ENCODE data around the gene SIPA1L3.
"Not testable (repeated sequence)": the region's sequence is repeated elsewhere in the genome, so short reads cannot be mapped to it uniquely, and the experiment has no call there.

The SIPA1L3 gene, protein sequence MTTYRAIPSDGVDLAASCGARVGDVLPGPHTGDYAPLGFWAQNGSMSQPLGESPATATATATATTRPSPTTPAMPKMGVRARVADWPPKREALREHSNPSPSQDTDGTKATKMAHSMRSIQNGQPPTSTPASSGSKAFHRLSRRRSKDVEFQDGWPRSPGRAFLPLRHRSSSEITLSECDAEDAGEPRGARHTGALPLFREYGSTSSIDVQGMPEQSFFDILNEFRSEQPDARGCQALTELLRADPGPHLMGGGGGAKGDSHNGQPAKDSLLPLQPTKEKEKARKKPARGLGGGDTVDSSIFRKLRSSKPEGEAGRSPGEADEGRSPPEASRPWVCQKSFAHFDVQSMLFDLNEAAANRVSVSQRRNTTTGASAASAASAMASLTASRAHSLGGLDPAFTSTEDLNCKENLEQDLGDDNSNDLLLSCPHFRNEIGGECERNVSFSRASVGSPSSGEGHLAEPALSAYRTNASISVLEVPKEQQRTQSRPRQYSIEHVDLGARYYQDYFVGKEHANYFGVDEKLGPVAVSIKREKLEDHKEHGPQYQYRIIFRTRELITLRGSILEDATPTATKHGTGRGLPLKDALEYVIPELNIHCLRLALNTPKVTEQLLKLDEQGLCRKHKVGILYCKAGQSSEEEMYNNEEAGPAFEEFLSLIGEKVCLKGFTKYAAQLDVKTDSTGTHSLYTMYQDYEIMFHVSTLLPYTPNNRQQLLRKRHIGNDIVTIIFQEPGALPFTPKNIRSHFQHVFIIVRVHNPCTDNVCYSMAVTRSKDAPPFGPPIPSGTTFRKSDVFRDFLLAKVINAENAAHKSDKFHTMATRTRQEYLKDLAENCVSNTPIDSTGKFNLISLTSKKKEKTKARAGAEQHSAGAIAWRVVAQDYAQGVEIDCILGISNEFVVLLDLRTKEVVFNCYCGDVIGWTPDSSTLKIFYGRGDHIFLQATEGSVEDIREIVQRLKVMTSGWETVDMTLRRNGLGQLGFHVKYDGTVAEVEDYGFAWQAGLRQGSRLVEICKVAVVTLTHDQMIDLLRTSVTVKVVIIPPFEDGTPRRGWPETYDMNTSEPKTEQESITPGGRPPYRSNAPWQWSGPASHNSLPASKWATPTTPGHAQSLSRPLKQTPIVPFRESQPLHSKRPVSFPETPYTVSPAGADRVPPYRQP (N-terminal part only)

DNA sequence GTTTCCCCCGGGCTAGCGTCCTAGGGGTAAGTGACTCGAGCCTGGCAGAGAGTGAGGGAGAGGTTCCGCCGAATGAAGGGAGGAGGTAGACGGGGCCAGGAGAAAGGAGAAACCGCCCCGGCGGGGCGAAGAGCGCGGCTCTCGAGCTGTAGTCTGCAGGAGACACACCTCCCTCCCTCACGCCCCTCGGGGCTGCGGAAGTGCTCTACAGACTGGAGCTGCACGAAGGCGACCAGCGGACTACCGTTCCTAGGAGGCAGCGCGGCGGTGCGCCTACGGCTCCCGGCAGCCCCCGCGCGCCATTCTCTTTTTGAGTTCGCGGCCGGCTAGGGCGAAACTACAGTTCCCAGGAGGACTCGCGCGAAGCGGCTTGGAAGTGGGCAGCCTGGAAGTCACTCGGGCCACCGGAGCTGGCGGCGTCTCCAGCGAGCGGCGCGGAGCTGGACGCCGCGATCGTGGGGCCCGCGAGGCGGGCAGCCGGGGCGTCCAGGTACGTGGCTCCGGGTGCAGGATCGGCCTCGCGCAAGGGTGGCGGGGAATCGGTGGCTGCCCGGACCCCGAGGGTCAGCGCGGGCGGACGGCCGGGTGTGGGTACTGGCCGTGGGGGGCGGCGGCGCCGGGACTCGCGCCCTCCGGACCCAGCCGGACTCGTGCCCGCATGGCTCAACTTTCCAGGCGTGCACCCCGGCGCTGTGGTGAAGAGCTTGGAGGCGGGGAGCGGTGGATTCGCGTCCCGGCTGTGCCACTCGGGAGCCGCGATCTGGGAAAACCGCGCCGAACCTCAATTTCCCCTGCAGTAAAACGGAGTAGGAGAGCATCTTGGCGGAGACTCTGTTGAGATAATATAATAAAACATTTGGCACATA lies at the start of gene SIPA1L3:
SIPA1L3 (plus strand) TSS at position 340 of the 866 bp plus-strand sequence. CDS start 174,358 bp downstream, outside the sequence.
- peak within 1 kb of the TSS; percentile 98 for H3K4me3 ChIP-seq (ENCODE audit: low read length)
- TF ChIP-seq, protein P1, sequence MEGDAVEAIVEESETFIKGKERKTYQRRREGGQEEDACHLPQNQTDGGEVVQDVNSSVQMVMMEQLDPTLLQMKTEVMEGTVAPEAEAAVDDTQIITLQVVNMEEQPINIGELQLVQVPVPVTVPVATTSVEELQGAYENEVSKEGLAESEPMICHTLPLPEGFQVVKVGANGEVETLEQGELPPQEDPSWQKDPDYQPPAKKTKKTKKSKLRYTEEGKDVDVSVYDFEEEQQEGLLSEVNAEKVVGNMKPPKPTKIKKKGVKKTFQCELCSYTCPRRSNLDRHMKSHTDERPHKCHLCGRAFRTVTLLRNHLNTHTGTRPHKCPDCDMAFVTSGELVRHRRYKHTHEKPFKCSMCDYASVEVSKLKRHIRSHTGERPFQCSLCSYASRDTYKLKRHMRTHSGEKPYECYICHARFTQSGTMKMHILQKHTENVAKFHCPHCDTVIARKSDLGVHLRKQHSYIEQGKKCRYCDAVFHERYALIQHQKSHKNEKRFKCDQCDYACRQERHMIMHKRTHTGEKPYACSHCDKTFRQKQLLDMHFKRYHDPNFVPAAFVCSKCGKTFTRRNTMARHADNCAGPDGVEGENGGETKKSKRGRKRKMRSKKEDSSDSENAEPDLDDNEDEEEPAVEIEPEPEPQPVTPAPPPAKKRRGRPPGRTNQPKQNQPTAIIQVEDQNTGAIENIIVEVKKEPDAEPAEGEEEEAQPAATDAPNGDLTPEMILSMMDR (conservative IDR thresholded peaks at IDR 0.05; ENCODE audit: low read length), result peak; percentile 12
- DNase-seq (ENCODE audit: low read depth), result peak; percentile 93

DNA sequence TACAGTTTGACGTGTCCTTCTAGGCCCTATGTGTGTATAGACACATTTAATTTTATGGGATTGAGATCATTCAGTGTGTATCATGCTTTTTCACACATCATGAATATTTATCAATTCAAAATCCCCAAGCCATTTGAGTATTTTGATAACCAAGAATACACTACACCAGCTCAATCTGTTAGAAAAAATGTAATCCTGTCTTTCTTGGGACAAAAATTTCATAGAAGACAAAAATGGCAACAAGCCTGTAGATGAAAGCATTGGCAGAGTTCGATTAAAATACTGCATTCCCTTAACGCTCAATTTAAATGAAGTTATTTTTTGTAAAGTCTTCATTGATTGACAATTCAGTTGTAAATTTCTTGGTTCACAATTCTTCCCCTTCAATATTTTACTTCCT lies 42.5 kb upstream of the SIPA1L3 start:
- H3K4me3 ChIP-seq (ENCODE audit: low read length), result no peak overlapping the region
- DNase-seq (ENCODE audit: low read depth), result no peak
- TF ChIP-seq, protein P1 (conservative IDR thresholded peaks at IDR 0.05; ENCODE audit: low read length), result no peak

DNA sequence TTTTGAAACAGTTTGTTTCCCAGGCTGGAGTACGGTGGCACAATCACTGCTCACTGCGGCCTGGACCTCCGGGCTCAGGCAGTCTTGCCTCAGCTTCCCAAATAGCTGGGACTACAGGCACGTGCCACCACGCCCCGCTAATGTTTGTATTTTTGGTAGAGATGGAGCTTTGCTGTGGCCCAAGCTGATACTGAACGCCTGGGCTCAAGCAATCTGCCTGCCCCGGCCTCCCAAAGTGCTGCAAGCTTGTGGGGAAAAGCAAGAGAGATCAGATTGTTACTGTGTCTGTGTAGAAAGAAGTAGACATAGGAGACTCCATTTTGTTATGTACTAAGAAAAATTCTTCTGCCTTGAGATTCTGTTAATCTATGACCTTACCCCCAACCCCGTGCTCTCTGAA lies 41.1 kb upstream of the SIPA1L3 start:
- not testable (repeated sequence) for DNase-seq (ENCODE audit: low read depth)

DNA sequence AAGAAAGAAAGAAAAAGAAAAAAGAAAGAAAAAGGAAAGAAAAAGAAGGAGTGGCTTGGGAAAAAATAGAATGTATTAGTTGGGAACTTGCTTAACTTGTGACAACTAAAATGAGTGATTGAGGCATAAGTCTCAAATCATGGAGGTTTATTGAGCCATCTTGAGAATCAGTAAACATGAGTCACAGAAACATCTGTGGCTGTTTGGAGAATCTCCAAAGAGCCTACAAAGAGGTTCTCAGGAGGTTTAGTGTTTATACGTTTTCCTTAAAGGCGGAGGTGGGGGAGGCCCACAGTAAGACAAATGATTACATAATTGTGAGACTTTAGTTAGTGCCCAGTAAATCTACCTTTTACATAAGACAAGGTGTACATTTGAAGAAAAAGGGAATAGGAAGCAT lies 39.2 kb upstream of the SIPA1L3 start:
- TF ChIP-seq, protein P1 (conservative IDR thresholded peaks at IDR 0.05; ENCODE audit: low read length), result no peak
- no peak overlapping the region for H3K4me3 ChIP-seq (ENCODE audit: low read length)
- peak; percentile 56 for DNase-seq (ENCODE audit: low read depth)

More for the DNA sequence above, 41.1 kb upstream of the SIPA1L3 start:
- H3K4me3 ChIP-seq (ENCODE audit: low read length), result not testable (repeated sequence)

DNA sequence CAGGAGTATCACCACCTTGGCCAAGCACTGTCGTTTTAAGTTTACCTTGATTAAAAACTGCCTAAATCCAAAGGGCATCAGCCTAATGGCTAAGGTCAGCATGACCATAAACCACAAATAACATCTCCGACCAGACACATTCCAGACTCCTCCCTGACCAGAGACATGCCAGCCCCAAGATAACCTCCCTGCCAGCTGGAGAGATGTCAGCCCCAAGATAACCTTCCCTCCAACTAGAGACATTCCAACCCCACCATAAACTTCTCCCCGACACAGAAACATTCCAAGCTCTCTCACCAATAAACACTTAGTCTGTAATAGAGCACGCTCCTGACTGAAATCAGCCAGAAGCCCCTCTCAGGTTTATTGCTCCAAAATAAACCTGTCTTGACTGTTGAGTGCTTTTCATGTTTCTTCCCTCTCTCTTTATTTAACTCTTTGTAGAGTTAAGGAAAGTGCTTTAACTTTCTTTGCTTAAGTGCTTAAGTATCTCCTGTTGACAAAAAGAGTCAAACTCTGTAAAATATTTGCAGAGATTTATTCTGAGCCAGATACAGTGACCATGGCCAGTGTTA lies 37.2 kb upstream of the SIPA1L3 start:
- no peak for DNase-seq (ENCODE audit: low read depth)
- TF ChIP-seq, protein P1 (conservative IDR thresholded peaks at IDR 0.05; ENCODE audit: low read length), result no peak
- H3K4me3 ChIP-seq (ENCODE audit: low read length), result no peak overlapping the region

DNA sequence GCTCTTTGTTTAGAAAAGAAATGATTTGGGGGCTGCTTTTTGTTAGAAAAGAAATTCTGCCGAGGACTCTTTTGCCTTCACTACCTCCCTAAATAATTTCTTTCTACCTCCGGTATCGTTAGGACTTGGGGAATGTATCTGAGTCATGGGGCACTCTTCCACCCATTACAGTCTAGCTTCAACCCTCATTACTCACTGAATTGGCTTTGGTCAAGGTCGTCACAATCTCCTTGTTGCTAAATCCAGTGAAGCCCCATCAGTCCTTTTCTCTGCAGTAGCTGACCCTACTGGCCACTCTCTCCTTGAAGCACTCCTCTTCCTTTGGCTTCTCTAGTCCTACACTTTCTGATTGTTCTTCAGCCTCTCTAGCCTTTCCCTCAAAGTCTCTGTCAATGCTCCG lies 34.6 kb upstream of the SIPA1L3 start:
- TF ChIP-seq, protein P1 (conservative IDR thresholded peaks at IDR 0.05; ENCODE audit: low read length), result no peak
- no peak for DNase-seq (ENCODE audit: low read depth)
- no peak overlapping the region for H3K4me3 ChIP-seq (ENCODE audit: low read length)

Measured in AG10803 (cell line).